HEK293 (cell line): Measurements from ENCODE around the gene CDH12.

ENCODE experiments used
- HOXA7 ChIP-seq: sonication (generic); formaldehyde crosslinking; IDR thresholded peaks from 2 replicates; pipeline ENCODE4 v1.8.1; 2022; ENCODE audit warnings: missing genetic modification reagents, borderline replicate concordance
- SETDB1 ChIP-seq: IDR thresholded peaks from one replicate; pipeline ENCODE4 v1.6.1; 2017; ENCODE audit warnings: mild to moderate bottlenecking, low read length, moderate library complexity, mixed read lengths; ENCODE audit not compliant: insufficient read length
- ZFP37 ChIP-seq: fragments of 450-650 bp; formaldehyde crosslinking; IDR thresholded peaks from 2 replicates; pipeline ENCODE4 v1.5.1; 2016; ENCODE audit warnings: missing biosample characterization, missing genetic modification characterization
- ZSCAN23 ChIP-seq: fragments of 450-650 bp; formaldehyde crosslinking; IDR thresholded peaks from 2 replicates; pipeline ENCODE4 v1.5.1; 2016; ENCODE audit warnings: missing biosample characterization, missing genetic modification characterization
- TF ChIP-seq, protein P1 (sequence below): fragments of 450-650 bp; formaldehyde crosslinking; IDR thresholded peaks from 2 replicates; pipeline ENCODE4 v1.5.1; 2016; ENCODE audit warnings: missing biosample characterization, missing genetic modification characterization
- TF ChIP-seq, protein P2 (sequence below): fragments of 450-650 bp; formaldehyde crosslinking; IDR thresholded peaks from 2 replicates; pipeline ENCODE4 v1.5.1; 2016; ENCODE audit warnings: missing biosample characterization, missing genetic modification characterization, low read depth
- TF ChIP-seq, protein P3 (sequence below): fragments of 450-650 bp; formaldehyde crosslinking; IDR thresholded peaks from 2 replicates; pipeline ENCODE4 v1.5.1; 2017; ENCODE audit warnings: missing biosample characterization, missing genetic modification characterization

DNA sequence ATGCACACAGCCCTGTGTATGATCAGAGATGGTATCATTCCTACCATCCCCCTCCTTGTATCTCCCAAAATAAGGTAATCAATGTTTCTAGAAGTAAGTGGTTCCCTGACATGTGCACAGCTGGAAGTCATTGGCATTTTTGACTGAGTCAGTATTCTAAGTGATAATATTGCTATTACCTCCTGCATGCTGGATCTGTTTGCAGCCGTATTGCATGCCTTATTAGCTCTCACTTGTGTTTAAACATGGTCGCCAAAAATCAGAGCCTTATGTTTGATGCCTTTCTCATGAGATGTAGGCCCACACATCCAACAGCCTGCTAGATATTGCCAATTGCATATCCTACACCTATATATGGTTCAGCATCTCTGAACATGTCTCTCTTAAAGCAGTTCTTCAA, 254.3 kb downstream of the CDH12 start:
- TF ChIP-seq SETDB1 (no peak), ZSCAN23 (tag by site-specific recombination) (no peak), HOXA7 (CRISPR knock-in tag) (no peak), ZFP37 (tag by site-specific recombination) (no peak)
- TF ChIP-seq, protein P1, sequence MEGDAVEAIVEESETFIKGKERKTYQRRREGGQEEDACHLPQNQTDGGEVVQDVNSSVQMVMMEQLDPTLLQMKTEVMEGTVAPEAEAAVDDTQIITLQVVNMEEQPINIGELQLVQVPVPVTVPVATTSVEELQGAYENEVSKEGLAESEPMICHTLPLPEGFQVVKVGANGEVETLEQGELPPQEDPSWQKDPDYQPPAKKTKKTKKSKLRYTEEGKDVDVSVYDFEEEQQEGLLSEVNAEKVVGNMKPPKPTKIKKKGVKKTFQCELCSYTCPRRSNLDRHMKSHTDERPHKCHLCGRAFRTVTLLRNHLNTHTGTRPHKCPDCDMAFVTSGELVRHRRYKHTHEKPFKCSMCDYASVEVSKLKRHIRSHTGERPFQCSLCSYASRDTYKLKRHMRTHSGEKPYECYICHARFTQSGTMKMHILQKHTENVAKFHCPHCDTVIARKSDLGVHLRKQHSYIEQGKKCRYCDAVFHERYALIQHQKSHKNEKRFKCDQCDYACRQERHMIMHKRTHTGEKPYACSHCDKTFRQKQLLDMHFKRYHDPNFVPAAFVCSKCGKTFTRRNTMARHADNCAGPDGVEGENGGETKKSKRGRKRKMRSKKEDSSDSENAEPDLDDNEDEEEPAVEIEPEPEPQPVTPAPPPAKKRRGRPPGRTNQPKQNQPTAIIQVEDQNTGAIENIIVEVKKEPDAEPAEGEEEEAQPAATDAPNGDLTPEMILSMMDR (tag by site-specific recombination), result no peak
- TF ChIP-seq, protein P2, sequence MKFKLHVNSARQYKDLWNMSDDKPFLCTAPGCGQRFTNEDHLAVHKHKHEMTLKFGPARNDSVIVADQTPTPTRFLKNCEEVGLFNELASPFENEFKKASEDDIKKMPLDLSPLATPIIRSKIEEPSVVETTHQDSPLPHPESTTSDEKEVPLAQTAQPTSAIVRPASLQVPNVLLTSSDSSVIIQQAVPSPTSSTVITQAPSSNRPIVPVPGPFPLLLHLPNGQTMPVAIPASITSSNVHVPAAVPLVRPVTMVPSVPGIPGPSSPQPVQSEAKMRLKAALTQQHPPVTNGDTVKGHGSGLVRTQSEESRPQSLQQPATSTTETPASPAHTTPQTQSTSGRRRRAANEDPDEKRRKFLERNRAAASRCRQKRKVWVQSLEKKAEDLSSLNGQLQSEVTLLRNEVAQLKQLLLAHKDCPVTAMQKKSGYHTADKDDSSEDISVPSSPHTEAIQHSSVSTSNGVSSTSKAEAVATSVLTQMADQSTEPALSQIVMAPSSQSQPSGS, result no peak
- TF ChIP-seq, protein P3, sequence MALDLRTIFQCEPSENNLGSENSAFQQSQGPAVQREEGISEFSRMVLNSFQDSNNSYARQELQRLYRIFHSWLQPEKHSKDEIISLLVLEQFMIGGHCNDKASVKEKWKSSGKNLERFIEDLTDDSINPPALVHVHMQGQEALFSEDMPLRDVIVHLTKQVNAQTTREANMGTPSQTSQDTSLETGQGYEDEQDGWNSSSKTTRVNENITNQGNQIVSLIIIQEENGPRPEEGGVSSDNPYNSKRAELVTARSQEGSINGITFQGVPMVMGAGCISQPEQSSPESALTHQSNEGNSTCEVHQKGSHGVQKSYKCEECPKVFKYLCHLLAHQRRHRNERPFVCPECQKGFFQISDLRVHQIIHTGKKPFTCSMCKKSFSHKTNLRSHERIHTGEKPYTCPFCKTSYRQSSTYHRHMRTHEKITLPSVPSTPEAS (tag by site-specific recombination), result no peak
